Activated CD8-positive, alpha-beta memory T cell treated with anti-CD3 and anti-CD28 coated beads, Interleukin-2, amount 50 U/mL, for 24 hours (primary cell): Measurements from ENCODE around the gene ABCB10.
"Not testable (repeated sequence)": the region's sequence is repeated elsewhere in the genome, so short reads cannot be mapped to it uniquely, and the experiment has no call there.

Source experiments
- DNase-seq: peaks from one replicate; pipeline ENCODE4 v3.0.0-alpha.2; 2020; ENCODE audit errors: extremely low read depth

ABCB10 gene

DNA sequence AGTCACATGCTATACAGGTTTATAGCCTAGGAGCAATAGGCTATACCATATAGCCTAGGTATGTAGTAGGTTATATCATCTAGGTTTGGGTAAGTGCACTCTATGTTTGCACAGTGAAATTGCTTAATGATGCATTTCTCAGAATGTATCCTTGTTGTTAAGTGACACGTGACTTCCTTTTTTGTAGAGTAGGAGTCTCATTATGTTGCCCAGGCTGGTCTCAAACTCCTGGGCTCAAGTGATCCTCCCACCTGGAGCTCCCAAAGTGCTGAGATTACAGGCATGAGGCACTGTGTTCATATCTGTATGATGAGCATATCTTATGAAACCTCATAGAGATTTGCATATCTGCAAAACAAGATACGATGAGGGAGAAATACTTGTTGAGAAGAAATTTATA, 13.8 kb upstream of the ABCB10 start:
- no peak for DNase-seq

DNA sequence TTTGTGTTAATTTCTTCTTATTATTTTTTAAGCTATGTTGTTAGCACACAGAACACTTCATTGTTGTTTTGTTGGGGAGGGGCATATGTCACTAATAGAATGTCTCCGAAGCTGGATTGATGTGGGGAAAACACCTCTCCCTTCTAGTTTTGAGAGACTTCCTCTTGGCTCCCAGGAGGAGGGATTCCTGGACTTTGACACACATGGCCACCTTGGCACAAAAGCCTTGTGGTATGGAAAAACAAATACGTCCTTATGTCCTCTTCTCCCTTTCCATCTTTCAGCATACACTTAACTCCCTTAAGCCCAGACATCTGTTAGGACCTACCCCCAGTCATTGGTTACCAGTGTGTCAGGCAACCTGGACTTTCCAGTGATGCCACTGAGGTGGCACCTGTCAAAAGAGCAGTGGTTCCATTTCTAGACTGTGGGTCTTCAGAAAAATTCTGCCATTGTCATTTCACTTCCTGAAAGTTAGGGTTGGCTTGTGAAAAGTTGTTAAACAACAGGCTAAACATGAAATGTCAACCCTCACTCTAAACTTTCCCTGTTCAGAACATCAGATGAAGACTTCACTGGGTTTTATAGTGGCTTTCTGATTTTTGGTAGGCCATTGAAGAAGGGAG, 12.5 kb upstream of the ABCB10 start:
- DNase-seq, result no peak

DNA sequence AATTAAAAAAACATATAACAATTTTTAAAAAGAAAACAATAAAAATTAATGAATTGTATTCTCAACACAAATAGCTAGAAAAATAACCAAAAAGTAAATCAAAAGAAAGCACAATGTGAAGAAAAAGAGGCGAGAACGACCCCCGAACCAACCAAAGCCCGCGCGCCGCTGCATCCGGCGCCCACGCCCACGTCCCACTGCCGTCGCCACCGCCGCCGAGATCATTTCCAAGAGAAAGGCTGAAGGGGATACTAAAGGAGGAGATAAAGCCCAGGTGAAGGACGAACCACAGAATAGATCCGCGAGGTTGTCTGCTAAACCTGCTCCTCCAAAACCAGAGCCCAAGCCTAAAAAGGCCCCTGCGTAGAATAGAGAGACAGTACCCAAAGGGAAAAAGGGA, 11.8 kb upstream of the ABCB10 start:
- no peak for DNase-seq

DNA sequence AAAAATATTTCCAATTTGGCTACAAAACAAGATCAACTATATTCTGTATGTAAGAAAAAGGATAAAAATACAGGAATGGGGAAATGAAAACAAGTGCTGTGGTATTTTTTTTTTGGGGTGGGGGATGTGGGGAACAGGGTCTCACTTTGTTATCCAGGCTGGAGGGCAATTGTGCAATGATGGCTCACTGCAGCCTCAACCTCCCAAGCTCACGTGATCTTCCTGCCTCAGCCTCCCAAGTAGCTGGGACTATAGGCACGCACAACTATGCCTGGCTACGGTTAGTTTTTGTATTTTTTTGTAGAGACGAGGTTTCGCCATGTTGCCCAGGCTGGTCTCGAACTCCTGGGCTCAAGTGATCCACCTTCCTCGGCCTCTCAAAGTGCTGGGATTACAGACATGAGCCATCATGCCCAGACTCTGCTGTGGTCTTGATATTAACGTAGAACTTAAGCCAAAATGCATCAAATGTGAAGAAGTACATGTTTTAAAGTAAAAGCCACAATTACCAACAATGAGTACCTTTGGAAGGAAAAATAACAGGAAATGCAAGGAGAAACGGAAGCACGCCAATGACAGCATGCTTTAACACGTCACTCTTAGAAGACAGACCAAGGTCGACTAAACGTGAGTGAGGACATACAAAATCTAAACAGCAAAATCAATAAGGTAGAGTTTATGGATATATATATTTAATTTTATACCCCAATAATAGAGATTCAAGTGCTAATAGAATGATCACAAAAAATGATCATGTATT, 8.8 kb upstream of the ABCB10 start:
- no peak for DNase-seq

DNA sequence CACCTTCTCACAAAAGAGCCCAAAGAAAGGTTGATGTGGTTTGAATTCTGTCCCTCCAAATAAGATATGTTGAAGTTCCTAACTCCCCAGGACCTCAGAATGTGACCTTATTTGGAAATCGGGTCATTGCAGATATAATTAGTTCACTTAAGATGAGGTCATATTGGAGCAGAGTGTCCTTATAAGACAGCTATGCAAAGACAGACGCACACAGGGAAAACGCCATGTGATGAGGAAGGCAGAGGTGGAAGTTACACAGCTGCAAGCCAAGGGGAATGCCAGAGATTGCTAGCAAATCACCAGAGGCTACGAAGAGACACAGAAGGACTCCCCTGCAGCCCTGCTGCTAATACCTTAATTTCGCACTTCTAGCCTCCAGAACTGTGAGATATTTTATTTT, 5.2 kb upstream of the ABCB10 start:
- no peak for DNase-seq

DNA sequence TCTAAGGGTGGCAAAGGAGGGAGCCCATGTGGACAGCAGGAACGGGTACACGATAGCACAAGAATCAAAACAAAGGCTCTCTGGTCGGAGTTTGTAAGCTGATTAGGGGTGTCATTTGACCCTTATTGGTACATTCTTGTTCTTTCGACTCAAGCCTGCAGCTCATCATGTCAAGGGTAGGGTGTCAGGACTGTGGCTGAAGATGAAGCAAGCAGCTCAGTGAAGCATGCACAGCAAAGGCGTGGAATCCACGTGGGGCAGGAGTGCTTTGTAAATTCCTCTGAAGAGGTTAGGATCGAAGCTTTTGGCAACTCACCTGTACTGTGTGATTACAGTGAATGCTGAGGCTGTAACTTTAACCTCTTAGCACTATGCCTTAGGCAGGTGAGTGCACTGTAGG, 4.7 kb upstream of the ABCB10 start:
- DNase-seq, result no peak

DNA sequence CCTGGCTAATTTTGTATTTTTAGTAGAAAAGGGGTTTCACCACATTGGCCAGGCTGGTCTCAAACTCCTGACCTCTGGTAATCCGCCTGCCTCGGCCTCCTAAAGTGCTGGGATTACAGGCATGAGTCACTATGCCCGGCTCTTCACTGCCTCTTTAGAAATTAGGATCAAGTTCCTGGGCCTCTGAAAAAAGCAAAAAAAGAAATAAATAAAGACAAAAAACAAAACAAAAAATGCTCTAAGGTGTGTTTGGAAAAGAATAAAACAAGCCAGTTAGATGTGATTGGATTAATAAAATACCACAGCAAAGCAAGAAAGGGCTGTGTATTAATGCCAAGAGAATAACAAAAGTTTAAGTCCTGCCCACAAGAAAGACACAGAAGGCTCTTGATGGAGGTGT, 4.2 kb upstream of the ABCB10 start:
- no peak for DNase-seq

DNA sequence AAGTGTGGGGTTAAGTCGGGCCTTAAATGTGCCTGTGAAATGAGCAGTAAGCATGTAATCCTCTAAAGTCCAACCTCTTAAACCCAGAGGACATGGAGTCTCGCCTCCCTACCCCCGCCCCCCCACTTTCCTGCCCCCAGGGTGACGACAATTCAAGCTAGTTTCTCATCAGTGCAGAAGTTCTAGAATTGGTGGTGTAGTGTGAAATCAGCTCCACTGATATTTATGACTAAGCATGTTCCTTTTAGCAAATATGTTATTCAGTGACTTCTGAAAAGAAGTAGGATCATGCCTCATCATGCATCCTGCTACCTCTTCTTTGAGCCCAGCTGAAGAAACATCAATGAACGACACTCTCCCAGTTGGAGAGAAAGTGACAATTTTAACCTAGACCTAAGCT, 2.6 kb upstream of the ABCB10 start:
- no peak for DNase-seq

DNA sequence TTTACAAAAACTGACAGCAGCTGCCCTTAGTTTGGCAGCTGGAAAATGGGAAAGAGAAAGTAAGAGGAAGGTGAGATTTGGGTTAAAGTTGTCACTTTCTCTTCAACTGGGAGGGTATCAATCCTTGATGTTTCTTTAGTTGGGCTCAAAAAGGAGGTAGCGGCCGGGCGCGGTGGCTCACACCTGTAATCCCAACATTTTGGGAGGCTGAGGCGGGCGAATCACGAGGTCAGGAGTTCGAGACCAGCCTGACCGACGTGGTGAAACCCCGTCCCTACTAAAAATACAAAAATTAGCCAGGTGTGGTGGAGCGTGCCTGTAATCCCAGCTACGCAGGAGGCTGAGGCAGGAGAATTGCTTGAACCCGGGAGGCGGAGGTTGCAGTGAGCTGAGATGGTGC, 1.6 kb upstream of the ABCB10 start:
- not testable (repeated sequence) for DNase-seq

DNA sequence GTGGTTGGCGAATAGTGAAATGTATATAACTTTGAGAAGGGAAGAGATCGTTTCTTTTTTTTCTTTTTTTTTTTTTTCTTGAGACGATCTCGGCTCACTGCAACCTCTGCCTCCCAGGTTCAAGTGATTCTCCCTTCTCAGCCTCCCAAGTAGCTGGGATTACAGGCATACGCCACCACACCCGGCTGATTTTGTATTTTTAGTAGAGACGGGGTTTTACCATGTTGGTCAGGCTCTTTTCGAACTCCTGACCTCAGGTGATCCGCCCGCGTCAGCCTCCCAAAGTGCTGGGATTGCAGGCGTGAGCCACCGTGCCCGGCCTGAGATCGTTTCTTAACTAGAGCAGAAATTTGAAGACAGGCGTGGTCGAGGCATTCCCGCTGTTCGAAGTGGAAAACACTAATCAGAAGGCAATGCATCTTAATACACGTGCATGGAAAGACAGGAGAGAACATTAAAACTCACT, 862 bp upstream of the ABCB10 start:
- not testable (repeated sequence) for DNase-seq

DNA sequence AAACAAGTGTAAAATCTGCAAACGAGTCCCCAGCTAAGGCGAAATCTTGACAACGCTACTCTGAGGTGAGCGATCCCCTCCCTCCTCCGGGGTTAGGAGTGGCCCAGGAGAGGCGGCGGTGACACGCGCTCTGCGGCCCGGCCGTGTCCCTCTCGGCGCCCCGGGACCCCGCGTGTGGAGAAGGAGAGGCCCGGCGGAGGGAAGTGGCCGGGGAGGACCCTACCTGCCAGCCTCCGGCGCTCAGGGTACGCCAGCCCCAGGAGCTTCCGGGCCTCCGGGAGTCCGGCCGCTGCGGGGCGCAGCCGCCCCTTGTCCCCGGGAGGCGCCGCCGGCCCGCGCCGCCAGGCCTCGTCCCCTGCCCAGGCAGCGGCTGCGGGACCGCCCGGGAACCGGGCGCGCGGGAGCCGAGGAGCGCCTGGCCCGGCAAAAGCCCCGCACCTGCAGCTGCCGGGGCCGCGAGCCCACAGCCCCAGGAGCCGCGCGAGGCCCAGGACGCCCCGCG, 543 bp downstream of the ABCB10 start:
- no peak for DNase-seq

DNA sequence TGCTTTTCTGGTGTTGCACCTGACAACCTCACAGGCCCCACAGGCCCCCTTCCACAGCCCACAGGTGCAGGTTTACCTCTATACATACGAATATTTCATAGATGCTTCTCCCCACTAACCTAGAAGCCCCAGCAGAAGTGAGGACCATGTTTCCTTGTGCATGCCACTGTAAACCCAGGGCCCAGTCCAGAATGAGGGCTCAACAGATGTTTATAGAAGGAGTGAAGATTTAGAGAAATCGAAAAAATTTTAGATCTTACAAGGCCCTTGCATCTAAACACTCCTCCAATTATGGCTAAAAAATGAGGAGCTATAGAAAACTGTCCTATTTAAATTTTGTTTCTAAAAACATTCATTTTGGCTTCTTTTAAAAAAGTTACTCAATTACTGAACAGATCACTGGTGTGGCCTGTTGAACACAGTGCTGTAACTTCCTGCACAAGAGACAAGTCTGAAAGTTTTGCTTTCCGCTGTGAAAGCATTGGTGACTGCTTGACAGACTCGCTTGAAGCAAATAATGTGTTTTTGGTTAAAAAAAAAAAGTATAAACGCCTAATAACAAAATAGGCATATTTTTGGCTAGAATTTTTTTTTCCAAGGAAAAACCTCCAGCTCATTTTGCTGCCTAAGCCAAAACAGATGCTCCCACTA, 1.2 kb downstream of the ABCB10 start:
- no peak for DNase-seq

DNA sequence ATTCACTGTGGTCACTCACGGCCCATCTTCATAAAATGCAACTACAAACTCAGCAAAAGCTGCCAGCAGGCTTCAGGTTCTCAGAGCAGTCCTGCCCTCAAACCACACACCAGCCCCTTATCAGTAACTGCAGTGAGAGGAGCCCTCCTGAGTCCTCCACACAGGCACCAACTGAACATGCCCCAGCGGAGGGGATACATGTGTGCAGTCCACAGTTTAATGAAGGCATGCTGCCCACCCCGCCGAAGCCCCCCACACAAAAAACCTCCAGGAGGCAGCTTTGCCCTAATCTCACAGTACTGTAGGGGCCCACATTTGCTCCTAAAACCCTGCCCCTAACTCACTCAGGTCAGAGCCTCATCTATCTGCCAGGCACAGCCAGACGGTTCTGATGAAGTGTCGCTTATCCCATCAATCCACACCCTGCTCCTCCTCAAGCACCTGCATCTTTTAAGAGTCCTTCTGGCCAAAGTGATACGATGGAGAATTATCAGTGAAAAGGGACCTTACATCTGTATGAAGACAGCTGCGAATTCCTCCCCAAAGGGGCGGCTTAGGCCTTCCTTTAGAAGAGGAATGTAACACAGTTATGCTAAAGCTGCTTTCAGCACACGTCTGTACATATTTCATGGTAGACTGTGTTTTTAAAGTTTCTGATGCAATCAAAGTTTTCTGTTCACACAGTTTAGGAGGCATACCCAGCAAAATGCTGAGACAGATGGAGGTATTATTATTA, 3.5 kb downstream of the ABCB10 start:
- DNase-seq, result no peak

DNA sequence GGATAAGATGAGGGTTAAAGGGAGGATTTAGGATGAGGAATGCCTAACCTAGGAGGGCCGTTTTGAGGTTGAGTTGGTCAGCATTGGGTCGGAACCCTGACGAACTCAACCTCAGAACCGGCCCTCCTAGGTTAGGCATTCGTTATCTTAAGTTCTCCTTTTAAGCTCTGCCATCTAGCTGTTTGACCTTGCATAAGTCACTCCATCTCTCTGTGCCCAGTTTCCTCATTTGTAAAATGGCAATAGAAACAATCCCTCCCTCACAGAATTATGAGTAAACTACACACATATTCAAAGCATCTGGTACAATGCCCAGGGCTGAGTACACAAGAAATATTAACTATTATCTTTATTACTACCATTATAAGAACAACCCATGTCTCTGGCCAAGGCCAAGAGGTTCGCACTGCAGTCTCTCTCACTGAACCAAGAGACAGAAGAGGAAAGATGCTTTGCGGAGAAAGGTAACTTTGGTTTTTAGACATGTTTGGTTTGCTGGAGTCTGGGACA, 4.8 kb downstream of the ABCB10 start:
- DNase-seq, result no peak

DNA sequence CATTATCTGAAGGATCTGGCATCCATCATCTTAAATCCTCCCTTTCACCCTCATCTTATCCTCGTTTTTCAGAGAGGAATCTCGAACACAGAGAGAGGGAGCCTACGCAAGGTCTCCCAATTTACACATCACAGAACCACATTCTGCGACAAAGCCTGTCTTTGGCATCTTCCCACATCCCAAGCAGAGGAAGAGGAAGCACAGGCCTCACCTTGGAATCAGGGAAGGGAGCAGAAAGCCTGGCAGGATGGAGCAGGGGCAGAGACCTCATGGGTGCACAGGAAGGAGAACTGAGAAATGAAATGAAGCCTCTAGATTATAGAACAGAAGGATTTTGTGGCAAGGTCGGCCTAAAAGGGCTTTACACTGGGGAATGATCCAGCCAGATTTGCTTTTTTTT, 5.8 kb downstream of the ABCB10 start:
- DNase-seq, result no peak

DNA sequence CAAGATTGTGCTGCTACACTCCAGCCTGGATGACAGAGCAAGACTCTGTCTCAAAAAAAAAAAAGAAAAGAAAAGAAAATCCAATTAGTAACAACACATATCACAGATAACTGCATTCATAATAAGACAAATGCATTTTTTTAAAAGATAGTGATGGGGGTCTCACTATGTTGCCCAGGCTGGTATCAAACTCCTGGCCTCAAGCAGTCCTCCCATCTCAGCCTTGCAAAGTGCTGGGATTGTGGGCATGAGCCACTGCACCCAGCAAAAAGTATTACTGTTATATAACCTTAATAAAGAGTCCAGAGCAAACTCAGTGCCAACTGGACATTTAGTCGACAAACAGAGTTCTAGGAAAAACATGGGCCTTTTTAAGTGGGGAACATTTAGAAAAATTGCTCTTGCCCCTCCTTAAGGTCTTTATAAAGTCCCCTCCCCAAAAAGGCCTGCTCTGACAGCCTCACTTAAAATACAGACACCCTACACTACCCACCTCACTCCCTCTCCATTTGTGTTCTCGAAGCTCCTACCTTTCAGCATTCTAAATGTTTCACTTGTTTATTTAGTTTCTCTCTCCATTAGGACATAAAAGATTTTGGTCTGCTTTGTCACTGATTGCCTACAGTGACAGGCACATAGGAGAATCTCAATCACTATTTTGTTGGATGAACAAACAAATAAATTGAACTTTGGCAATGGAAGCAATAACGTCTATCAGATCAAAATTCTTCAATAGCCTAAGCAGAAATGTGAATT, 7.5 kb downstream of the ABCB10 start:
- no peak for DNase-seq

DNA sequence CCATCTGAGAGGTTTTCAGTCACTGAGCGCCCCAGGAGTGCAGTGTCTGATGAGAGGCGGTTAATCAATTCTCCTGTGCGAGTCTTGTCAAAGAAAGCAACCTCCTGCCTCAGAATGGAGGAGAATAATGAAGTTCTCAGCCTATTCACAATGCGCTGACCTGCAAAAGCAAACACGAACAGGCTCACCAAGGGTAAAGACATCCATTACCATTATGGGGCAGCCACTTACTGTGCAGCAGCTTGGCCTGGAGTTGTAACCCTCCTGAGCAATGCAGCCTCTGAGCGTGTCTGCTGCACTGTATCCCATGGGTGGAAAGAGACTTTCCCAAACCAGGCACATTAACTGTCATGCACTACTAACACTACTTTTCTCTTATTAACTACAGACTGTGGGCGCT, 11.0 kb downstream of the ABCB10 start:
- no peak for DNase-seq

DNA sequence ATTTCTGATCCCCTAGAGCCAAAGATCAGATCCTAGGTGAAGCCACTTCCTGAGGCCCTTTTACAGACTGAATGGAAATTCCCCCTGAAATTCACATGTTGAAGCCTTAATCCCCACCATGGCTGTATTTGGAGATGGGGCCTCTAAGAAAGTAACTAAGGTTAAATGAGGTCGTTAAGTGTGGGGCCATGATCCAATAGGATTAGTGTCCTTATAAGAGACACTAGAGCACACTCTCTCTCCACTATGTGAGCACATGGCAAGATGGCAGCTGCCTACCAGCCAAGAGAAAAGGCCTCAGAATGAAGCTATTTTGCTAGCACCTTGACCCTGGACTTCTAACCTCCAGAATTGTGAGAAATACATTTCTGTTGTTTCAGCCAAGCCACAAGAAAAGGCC, 13.9 kb downstream of the ABCB10 start:
- no peak for DNase-seq

DNA sequence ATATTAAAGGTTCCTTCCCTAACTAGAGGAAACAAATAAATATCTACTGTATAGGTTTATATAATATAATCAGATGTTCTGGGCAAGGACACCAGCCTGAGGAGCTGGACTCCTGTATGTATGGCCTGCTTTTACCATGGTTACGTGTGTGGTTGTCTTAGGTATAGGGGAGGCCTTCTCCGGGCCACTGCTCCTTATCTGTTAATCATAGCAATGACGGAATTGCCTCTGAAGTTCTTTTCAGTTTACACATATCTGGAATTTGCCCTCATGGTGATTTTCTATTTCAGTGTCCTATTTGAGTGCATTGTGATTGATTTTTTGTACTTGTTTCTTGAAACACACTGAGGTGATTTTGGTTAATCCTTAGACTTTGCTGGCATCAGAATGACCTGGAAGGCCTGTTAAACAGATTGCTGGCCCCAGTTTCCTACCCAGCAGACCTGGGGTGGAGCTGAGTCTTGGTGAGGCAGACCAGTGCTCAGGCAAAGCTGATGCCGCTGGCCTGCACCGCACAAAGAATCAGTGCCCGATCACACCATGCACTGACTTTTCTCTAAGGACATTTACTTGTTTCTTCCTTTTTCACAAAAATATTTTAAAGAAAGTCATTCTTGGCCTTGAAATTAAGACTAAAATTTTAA, 18.5 kb downstream of the ABCB10 start:
- DNase-seq, result no peak

DNA sequence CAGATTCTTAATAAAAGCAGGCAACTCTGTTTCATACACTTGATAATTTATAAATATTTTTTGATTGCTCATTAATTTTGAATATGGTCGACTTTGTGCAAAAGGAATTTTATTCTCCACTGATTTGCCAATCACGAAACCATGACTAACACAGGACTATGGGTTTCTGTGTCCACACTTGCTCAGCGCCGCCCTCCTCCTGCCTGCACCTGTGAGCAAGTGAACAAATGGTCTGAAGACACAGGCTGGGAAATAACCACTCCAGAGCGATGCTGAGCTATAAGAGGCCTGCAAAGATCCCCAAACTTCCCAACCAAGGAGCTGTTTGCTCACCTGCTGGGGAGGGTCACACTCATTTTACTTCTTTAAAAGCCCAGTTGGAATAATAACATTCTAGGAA, 19.6 kb downstream of the ABCB10 start:
- no peak for DNase-seq

DNA sequence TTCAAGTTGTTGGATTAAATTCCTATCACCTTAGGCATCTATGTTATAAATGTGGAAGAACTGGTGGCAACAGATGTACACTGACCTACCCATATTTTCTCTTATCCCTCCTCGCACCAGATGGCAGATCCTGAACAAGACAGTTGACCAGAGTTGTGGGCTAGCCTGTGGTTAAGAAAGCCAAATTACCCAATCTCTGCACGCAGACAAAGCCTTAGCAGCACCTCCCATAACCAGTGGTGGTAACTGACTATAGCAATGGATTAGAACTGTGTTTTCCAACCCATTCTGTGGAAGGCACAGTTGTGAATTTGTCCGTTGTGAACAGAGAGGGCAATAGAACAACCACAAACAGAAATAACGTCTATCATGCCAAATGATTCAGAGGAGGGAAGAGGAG, 20.6 kb downstream of the ABCB10 start:
- DNase-seq, result no peak
